GM23338 (cell line): ENCODE data around the gene OR52E2. TPM values are rescaled to one million over a fixed set of nuclear protein-coding genes. Genes with fewer than 3 reads are reported as not detected.
"Not testable (repeated sequence)": the region's sequence is repeated elsewhere in the genome, so short reads cannot be mapped to it uniquely, and the experiment has no call there.

Experiments
- ATAC-seq: fragments of 200-7000 bp; cut with Tn5 transposase; 3 replicates; pipeline ENCODE4 v1.9.1; 2020
- DNase-seq: peaks from one replicate; pipeline ENCODE4 v3.0.0-alpha.2; 2015; ENCODE audit warnings: low spot score
- H2AFZ ChIP-seq: fragments of 200-600 bp; sonication (generic); 2 replicates; pipeline ENCODE4 v1.8.0; 2016; ENCODE audit warnings: antibody characterized with exemption, mild to moderate bottlenecking, moderate library complexity
- H3F3A ChIP-seq: fragments of 200-600 bp; sonication (generic); replicated peaks from 2 replicates; pipeline ENCODE4 v1.8.0; 2017; ENCODE audit warnings: antibody characterized with exemption, mixed run types, low read depth
- H3K27ac ChIP-seq: fragments of 200-600 bp; sonication (generic); 2 replicates; pipeline ENCODE4 v1.6.1; 2016; ENCODE audit warnings: low read depth
- H3K27me3 ChIP-seq: fragments of 200-600 bp; sonication (generic); 2 replicates; pipeline ENCODE4 v1.8.0; 2016; ENCODE audit warnings: mild to moderate bottlenecking, mixed run types, moderate library complexity; ENCODE audit not compliant: insufficient read depth
- H3K36me3 ChIP-seq: fragments of 200-600 bp; sonication (generic); 2 replicates; pipeline ENCODE4 v1.8.0; 2016; ENCODE audit warnings: mild to moderate bottlenecking; ENCODE audit not compliant: insufficient read depth
- H3K4me1 ChIP-seq: fragments of 200-600 bp; sonication (generic); 2 replicates; pipeline ENCODE4 v1.8.0; 2016; ENCODE audit warnings: mild to moderate bottlenecking, moderate library complexity; ENCODE audit not compliant: insufficient read depth
- H3K4me2 ChIP-seq: fragments of 200-600 bp; sonication (generic); 2 replicates; pipeline ENCODE4 v1.7.1; 2017; ENCODE audit warnings: mixed run types
- H3K4me3 ChIP-seq: fragments of 200-600 bp; sonication (generic); 2 replicates; pipeline ENCODE4 v1.6.1; 2016; ENCODE audit warnings: mixed run types
- H3K79me2 ChIP-seq: fragments of 200-600 bp; sonication (generic); replicated peaks from 2 replicates; pipeline ENCODE4 v1.8.0; 2017; ENCODE audit warnings: mild to moderate bottlenecking; ENCODE audit not compliant: insufficient read depth
- H3K9me2 ChIP-seq: fragments of 200-600 bp; sonication (generic); 2 replicates; pipeline ENCODE4 v1.8.0; 2017; ENCODE audit not compliant: insufficient read depth
- H4K20me1 ChIP-seq: fragments of 200-600 bp; sonication (generic); replicated peaks from 2 replicates; pipeline ENCODE4 v1.8.0; 2017; ENCODE audit warnings: mild to moderate bottlenecking; ENCODE audit not compliant: insufficient read depth
- H3K27ac Mint-ChIP-seq: 2 replicates; pipeline ENCODE4 v1.8.0; 2020; ENCODE audit warnings: inconsistent platforms, mild to moderate bottlenecking, moderate library complexity, mixed read lengths
- H3K27me3 Mint-ChIP-seq: 3 replicates; pipeline ENCODE4 v1.8.0; 2022; ENCODE audit warnings: low read depth, mild to moderate bottlenecking, moderate library complexity, mixed read lengths, inconsistent platforms; ENCODE audit not compliant: insufficient read depth, poor library complexity
- H3K36me3 Mint-ChIP-seq: 3 replicates; pipeline ENCODE4 v1.8.0; 2021; ENCODE audit warnings: low read depth, mild to moderate bottlenecking, inconsistent platforms, moderate library complexity, mixed read lengths
- H3K4me1 Mint-ChIP-seq: 3 replicates; pipeline ENCODE4 v1.8.0; 2020; ENCODE audit warnings: mild to moderate bottlenecking, inconsistent platforms, mixed read lengths
- H3K4me3 Mint-ChIP-seq: 3 replicates; pipeline ENCODE4 v1.8.0; 2021; ENCODE audit warnings: moderate library complexity, mild to moderate bottlenecking, inconsistent platforms, mixed read lengths
- H3K9me3 Mint-ChIP-seq: 3 replicates; pipeline ENCODE4 v1.8.0; 2020; ENCODE audit warnings: moderate library complexity, mild to moderate bottlenecking, inconsistent platforms, mixed read lengths
- CREB1 ChIP-seq: fragments of 250-450 bp; sonication (Bioruptor Pico); IDR thresholded peaks from 2 replicates; pipeline ENCODE4 v1.5.0; 2020; ENCODE audit warnings: low read depth, mild to moderate bottlenecking, moderate library complexity
- ETS1 ChIP-seq: IDR thresholded peaks from 2 replicates; pipeline ENCODE4 v1.6.1; 2016; ENCODE audit warnings: antibody characterized with exemption
- EZH2 ChIP-seq: fragments of 200-600 bp; sonication (generic); IDR thresholded peaks from one replicate; pipeline ENCODE4 v1.8.0; 2017; ENCODE audit warnings: antibody characterized with exemption, mild to moderate bottlenecking, low read depth; ENCODE audit not compliant: unreplicated experiment
- JUNB ChIP-seq: IDR thresholded peaks from one replicate; pipeline ENCODE4 v1.6.1; 2016; ENCODE audit warnings: antibody characterized with exemption; ENCODE audit not compliant: unreplicated experiment
- STAT1 ChIP-seq: IDR thresholded peaks from one replicate; pipeline ENCODE4 v1.6.1; 2016; ENCODE audit warnings: antibody characterized with exemption; ENCODE audit not compliant: unreplicated experiment
- ZNF462 ChIP-seq: fragments of 250-450 bp; sonication (Bioruptor Pico); IDR thresholded peaks from 2 replicates; pipeline ENCODE4 v1.5.0; 2020; ENCODE audit warnings: mild to moderate bottlenecking, moderate library complexity
- polyA plus RNA-seq: library from polyadenylated mRNA; unstranded; fragments of >200 nt; fragmentation: Nextera tagmentation; extraction: Ambion mirVana; gene quantifications from 2 replicates; pipeline ENCODE4 v1.2.1, GENCODE V29; 2016
- total RNA-seq: library from RNA; depleted of rRNA; stranded (reverse); fragments of >200 nt; shearing (Covaris generic); gene quantifications from 2 replicates; pipeline ENCODE4 v1.2.3, GENCODE V29; 2014

The OR52E2 gene
- total and polyA plus RNA-seq, 2 experiments from 2014 or later, result not detected

GRCh38 chr11:5065027-5065426 lies 5.6 kb upstream of the OR52E2 start (continued):
- TF ChIP-seq ZNF462 (CRISPR knock-in tag) (no peak), JUNB (no peak), STAT1 (no peak), EZH2 (no peak), CREB1 (no peak), ETS1 (no peak)

GRCh38 chr11:5058679-5059078 lies 748 bp downstream of the OR52E2 start:
- H3K9me3 Mint-ChIP-seq, H3K79me2 ChIP-seq: not testable (repeated sequence)

More at GRCh38 chr11:5058679-5059078, 748 bp downstream of the OR52E2 start:
- H3K27ac ChIP-seq, ATAC-seq, H3K27me3 ChIP-seq, H3K36me3 Mint-ChIP-seq, H3K4me2 ChIP-seq, H3K27ac Mint-ChIP-seq, H2AFZ ChIP-seq, H3K4me1 Mint-ChIP-seq, H3K9me2 ChIP-seq, DNase-seq, H3K4me3 Mint-ChIP-seq, H3K4me1 ChIP-seq, H3K4me3 ChIP-seq, H3F3A ChIP-seq, H4K20me1 ChIP-seq, H3K27me3 Mint-ChIP-seq, H3K36me3 ChIP-seq: not testable (repeated sequence)
